C4-2B (cell line): ENCODE data around the gene CADM1.

Source experiments
- ZFX ChIP-seq: fragments of 450-650 bp; IDR thresholded peaks from 2 replicates; pipeline ENCODE4 v1.6.1; 2017
- TF ChIP-seq, protein P1 (sequence below): fragments of 450-650 bp; conservative IDR thresholded peaks from 2 replicates; pipeline ENCODE4 v1.5.1; 2017; ENCODE audit warnings: mild to moderate bottlenecking

- TF ChIP-seq, protein P1, sequence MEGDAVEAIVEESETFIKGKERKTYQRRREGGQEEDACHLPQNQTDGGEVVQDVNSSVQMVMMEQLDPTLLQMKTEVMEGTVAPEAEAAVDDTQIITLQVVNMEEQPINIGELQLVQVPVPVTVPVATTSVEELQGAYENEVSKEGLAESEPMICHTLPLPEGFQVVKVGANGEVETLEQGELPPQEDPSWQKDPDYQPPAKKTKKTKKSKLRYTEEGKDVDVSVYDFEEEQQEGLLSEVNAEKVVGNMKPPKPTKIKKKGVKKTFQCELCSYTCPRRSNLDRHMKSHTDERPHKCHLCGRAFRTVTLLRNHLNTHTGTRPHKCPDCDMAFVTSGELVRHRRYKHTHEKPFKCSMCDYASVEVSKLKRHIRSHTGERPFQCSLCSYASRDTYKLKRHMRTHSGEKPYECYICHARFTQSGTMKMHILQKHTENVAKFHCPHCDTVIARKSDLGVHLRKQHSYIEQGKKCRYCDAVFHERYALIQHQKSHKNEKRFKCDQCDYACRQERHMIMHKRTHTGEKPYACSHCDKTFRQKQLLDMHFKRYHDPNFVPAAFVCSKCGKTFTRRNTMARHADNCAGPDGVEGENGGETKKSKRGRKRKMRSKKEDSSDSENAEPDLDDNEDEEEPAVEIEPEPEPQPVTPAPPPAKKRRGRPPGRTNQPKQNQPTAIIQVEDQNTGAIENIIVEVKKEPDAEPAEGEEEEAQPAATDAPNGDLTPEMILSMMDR: no peak
- no peak for TF ChIP-seq ZFX
Measured at GRCh38 chr11:115321605-115322289, 182.5 kb downstream of the CADM1 start.
